Astrocyte (in vitro differentiated cells and primary cell): Measurements from ENCODE around the gene ZNF433. TPM values are rescaled to one million over a fixed set of nuclear protein-coding genes. Genes with fewer than 3 reads are reported as not detected.

Experiments used
- DNase-seq: peaks from one replicate; pipeline ENCODE4 v3.0.0-alpha.2; 2010; ENCODE audit warnings: low read depth
- FAIRE-seq: peaks from 2 replicates; lab custom pipeline; 2011; peaks lifted over from hg19 to GRCh38; lab: Jason Lieb, UNC
- H2AFZ ChIP-seq: 2 replicates; pipeline ENCODE4 v1.6.0; 2012; ENCODE audit warnings: low read depth, low read length, inconsistent platforms
- H3K27ac ChIP-seq: 2 replicates; pipeline ENCODE4 v1.5.1; 2011; ENCODE audit warnings: low read depth, low read length, inconsistent platforms
- H3K27me3 ChIP-seq: 2 replicates; pipeline ENCODE4 v1.6.0; 2011; ENCODE audit warnings: low read length, inconsistent platforms; ENCODE audit not compliant: insufficient read depth
- H3K36me3 ChIP-seq: 2 replicates; pipeline ENCODE4 v1.5.1; 2011; ENCODE audit warnings: low read length, inconsistent platforms; ENCODE audit not compliant: insufficient read depth
- H3K4me1 ChIP-seq: 2 replicates; pipeline ENCODE4 v1.5.1; 2011; ENCODE audit warnings: low read length, inconsistent platforms; ENCODE audit not compliant: insufficient read depth
- H3K4me2 ChIP-seq: 2 replicates; pipeline ENCODE4 v1.6.0; 2012; ENCODE audit warnings: low read length, inconsistent platforms
- H3K4me3 ChIP-seq: 2 replicates; pipeline ENCODE4 v1.5.1; 2011; ENCODE audit warnings: low read depth, mild to moderate bottlenecking, low read length, inconsistent platforms; ENCODE audit not compliant: insufficient read depth
- H3K79me2 ChIP-seq: 2 replicates; pipeline ENCODE4 v1.6.0; 2012; ENCODE audit warnings: mild to moderate bottlenecking, low read length, inconsistent platforms; ENCODE audit not compliant: insufficient read depth
- H3K9ac ChIP-seq: 2 replicates; pipeline ENCODE4 v1.6.0; 2012; ENCODE audit warnings: mild to moderate bottlenecking, low read length, inconsistent platforms
- H3K9me3 ChIP-seq: 2 replicates; pipeline ENCODE4 v1.5.1; 2012; ENCODE audit warnings: low read depth, mild to moderate bottlenecking, low read length, inconsistent platforms; ENCODE audit not compliant: insufficient read depth
- H4K20me1 ChIP-seq: 2 replicates; pipeline ENCODE4 v1.6.0; 2012; ENCODE audit warnings: low read length, inconsistent platforms; ENCODE audit not compliant: insufficient read depth
- H3K27ac Mint-ChIP-seq: one replicate; pipeline ENCODE4 v1.8.0; 2021; ENCODE audit warnings: mild to moderate bottlenecking, mixed read lengths; ENCODE audit not compliant: unreplicated experiment
- H3K27me3 Mint-ChIP-seq: one replicate; pipeline ENCODE4 v1.8.0; 2021; ENCODE audit warnings: low read depth, mixed read lengths; ENCODE audit not compliant: unreplicated experiment
- H3K36me3 Mint-ChIP-seq: one replicate; pipeline ENCODE4 v1.8.0; 2021; ENCODE audit warnings: low read depth, mixed read lengths; ENCODE audit not compliant: unreplicated experiment
- H3K4me1 Mint-ChIP-seq: one replicate; pipeline ENCODE4 v1.8.0; 2021; ENCODE audit warnings: low read depth, mixed read lengths; ENCODE audit not compliant: unreplicated experiment
- H3K4me3 Mint-ChIP-seq: one replicate; pipeline ENCODE4 v1.8.0; 2021; ENCODE audit warnings: mild to moderate bottlenecking, moderate library complexity, mixed read lengths; ENCODE audit not compliant: unreplicated experiment
- H3K9me3 Mint-ChIP-seq: one replicate; pipeline ENCODE4 v1.8.0; 2021; ENCODE audit warnings: mild to moderate bottlenecking, mixed read lengths; ENCODE audit not compliant: unreplicated experiment
- EZH2 ChIP-seq: IDR thresholded peaks from 2 replicates; pipeline ENCODE4 v1.6.1; 2012; ENCODE audit warnings: mild to moderate bottlenecking, low read length, inconsistent platforms; ENCODE audit not compliant: insufficient read depth
- total RNA-seq: library from RNA; stranded (reverse); gene quantifications from 2 replicates; pipeline ENCODE4 v1.2.1, GENCODE V29; 2021
- TF ChIP-seq, protein P1 (sequence below): IDR thresholded peaks from 2 replicates; pipeline ENCODE4 v1.5.1; 2011; ENCODE audit warnings: low read depth, mild to moderate bottlenecking, inconsistent platforms, low read length, moderate library complexity; ENCODE audit not compliant: insufficient read depth

The ZNF433 gene
- total RNA-seq, 1 donor from 2014 or later, result not detected

- Mint-ChIP-seq H3K36me3 (no peaks in the 10 kb centered on the region), H3K27ac (no peak overlapping the region), H3K4me3 (no peak overlapping the region), H3K4me1 (no peaks in the 10 kb centered on the region), H3K27me3 (no peaks in the 10 kb centered on the region), H3K9me3 (peaks cover 18% of the 10 kb centered on the region)
- no peak overlapping the region for H3K9ac ChIP-seq
- no peak for DNase-seq
- peaks cover 31% of the 10 kb centered on the region for H3K36me3 ChIP-seq
- peak overlapping the region; percentile 17 for H3K4me3 ChIP-seq
- FAIRE-seq, result no peak
- H3K79me2 ChIP-seq, result no peaks in the 10 kb centered on the region
- H3K27me3 ChIP-seq, result no peaks in the 10 kb centered on the region
- no peaks in the 10 kb centered on the region for H4K20me1 ChIP-seq
- TF ChIP-seq, protein P1, sequence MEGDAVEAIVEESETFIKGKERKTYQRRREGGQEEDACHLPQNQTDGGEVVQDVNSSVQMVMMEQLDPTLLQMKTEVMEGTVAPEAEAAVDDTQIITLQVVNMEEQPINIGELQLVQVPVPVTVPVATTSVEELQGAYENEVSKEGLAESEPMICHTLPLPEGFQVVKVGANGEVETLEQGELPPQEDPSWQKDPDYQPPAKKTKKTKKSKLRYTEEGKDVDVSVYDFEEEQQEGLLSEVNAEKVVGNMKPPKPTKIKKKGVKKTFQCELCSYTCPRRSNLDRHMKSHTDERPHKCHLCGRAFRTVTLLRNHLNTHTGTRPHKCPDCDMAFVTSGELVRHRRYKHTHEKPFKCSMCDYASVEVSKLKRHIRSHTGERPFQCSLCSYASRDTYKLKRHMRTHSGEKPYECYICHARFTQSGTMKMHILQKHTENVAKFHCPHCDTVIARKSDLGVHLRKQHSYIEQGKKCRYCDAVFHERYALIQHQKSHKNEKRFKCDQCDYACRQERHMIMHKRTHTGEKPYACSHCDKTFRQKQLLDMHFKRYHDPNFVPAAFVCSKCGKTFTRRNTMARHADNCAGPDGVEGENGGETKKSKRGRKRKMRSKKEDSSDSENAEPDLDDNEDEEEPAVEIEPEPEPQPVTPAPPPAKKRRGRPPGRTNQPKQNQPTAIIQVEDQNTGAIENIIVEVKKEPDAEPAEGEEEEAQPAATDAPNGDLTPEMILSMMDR, result no peak
- no peak for TF ChIP-seq EZH2
- no peak overlapping the region for H2AFZ ChIP-seq
- no peak overlapping the region for H3K27ac ChIP-seq
- H3K4me2 ChIP-seq, result no peak overlapping the region
- peaks cover 70% of the 10 kb centered on the region for H3K9me3 ChIP-seq
- no peaks in the 10 kb centered on the region for H3K4me1 ChIP-seq
Observed at GRCh38 chr19:12075538-12076139, 40.2 kb upstream of the ZNF433 start.

DNA sequence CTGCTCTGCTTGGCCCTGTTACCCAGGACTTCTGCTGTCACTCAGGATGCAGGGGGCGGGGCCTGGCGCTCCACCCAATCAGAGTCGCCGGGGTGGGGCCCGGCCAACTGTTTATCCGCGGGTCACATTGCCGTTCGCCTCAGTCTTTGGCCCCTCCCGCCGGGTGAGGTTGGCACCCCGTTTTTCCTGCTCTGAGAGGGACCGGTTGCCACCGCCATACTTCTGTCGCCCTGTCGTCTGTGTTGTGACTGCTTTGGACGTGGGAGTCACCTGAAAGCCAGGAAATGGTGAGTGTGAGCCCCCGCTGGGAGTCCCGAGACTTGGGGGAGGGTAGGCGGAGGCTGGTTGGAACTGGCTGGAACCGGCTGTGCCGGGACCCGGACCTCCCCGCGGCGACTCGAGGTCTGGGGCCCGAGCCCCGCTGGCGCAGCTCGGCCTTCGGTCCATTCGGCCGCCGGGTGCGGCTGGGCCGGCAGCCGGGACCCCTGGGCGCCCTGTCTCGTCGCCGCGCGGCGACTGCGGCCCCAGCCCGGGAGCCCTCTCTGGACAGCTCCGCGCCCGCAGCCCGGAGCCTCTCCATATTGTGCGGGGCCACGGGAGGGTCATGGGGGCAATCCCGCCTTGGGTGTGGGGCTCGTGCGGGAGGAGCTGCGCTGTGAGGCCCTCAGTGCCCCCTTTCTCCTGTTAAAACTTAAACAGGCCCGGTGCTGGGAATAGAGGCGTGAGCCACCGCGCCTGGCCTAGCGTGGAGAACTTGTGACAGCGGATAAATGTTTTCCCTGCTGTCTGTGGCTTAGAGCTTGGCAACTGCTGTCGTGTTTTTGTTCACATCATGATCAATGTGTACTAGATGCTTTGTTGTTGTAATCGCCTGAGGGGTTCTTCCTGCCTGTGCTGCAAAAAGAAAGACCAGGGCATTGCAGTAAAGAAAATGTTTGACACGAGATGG lies 29.4 kb upstream of the ZNF433 start, which contains the start of gene ZNF844:
ZNF844 (plus strand) TSS at position 142 of the 949 bp plus-strand sequence; CDS start at position 285, 143 bp downstream.
- H3K4me3 Mint-ChIP-seq, result no peak within 1 kb of the TSS
- TF ChIP-seq, protein P1, result no peak
- no peak for TF ChIP-seq EZH2
- peak; percentile 74 for DNase-seq

More for the DNA sequence above, 29.4 kb upstream of the ZNF433 start, which contains the start of gene ZNF844:
- Mint-ChIP-seq H3K4me1 (no peaks in the 10 kb centered on the region), H3K27ac (no peak within 1 kb of the TSS), H3K9me3 (peaks cover 12% of the 10 kb centered on the region), H3K36me3 (no peaks in the 10 kb centered on the region), H3K27me3 (no peaks in the 10 kb centered on the region)
- Histone ChIP-seq H3K4me1 (peaks cover 3% of the 10 kb centered on the region), H3K4me3 (peak within 1 kb of the TSS; percentile 88), H2AFZ (peak within 1 kb of the TSS; percentile 94), H4K20me1 (no peaks in the 10 kb centered on the region), H3K27ac (peak within 1 kb of the TSS; percentile 80), H3K9me3 (peaks cover 9% of the 10 kb centered on the region), H3K36me3 (no peaks in the 10 kb centered on the region), H3K9ac (peak within 1 kb of the TSS; percentile 92), H3K79me2 (peaks cover 13% of the 10 kb centered on the region), H3K27me3 (no peaks in the 10 kb centered on the region), H3K4me2 (peak within 1 kb of the TSS; percentile 81)
- no peak for FAIRE-seq
